DMS 273 (cell line): Measurements from ENCODE around the gene TRMT1L.

Experiments
- DNase-seq: peaks from one replicate; lab custom pipeline; 2025; ENCODE audit not compliant: unreplicated experiment; lab: John Stamatoyannopoulos, UW

Gene TRMT1L

GRCh38 chr1:185129708-185130107 is 27.0 kb downstream of the TRMT1L start:
- no peak for DNase-seq

GRCh38 chr1:185112356-185112755 is 44.4 kb downstream of the TRMT1L start:
- DNase-seq = no peak

- DNase-seq = no peak
These were observed 44.9 kb downstream of the TRMT1L start for GRCh38 chr1:185111873-185112272.

- no peak for DNase-seq
These were observed 46.6 kb downstream of the TRMT1L start for GRCh38 chr1:185110145-185110544.

GRCh38 chr1:185108321-185108720 is 48.4 kb downstream of the TRMT1L start:
- DNase-seq = peak; percentile 10

GRCh38 chr1:185105121-185105520 is 51.6 kb downstream of the TRMT1L start:
- DNase-seq = no peak

- no peak for DNase-seq
These were observed 52.7 kb downstream of the TRMT1L start for GRCh38 chr1:185104083-185104482.

GRCh38 chr1:185096531-185096930 is 60.2 kb downstream of the TRMT1L start:
- DNase-seq = no peak

- no peak for DNase-seq
These were observed 62.0 kb downstream of the TRMT1L start for GRCh38 chr1:185094761-185095160.

GRCh38 chr1:185091480-185091879 is 65.3 kb downstream of the TRMT1L start:
- DNase-seq = peak; percentile 46

- DNase-seq = no peak
These were observed 69.0 kb downstream of the TRMT1L start for GRCh38 chr1:185087746-185088145.

GRCh38 chr1:185087101-185087500 is 69.7 kb downstream of the TRMT1L start:
- DNase-seq = no peak

GRCh38 chr1:185083818-185084217 is 72.9 kb downstream of the TRMT1L start:
- DNase-seq = no peak

GRCh38 chr1:185080422-185080821 is 76.3 kb downstream of the TRMT1L start:
- no peak for DNase-seq

- no peak for DNase-seq
These were observed 79.4 kb downstream of the TRMT1L start for GRCh38 chr1:185077374-185077773.

GRCh38 chr1:185075476-185075875 is 81.3 kb downstream of the TRMT1L start:
- DNase-seq = no peak

GRCh38 chr1:185074307-185074706 is 82.4 kb downstream of the TRMT1L start:
- DNase-seq = no peak

GRCh38 chr1:185073725-185074124 is 83.0 kb downstream of the TRMT1L start:
- DNase-seq = no peak

- DNase-seq = no peak
These were observed 86.7 kb downstream of the TRMT1L start for GRCh38 chr1:185070051-185070450.

GRCh38 chr1:185069202-185069772 is 87.5 kb downstream of the TRMT1L start:
- DNase-seq = no peak

GRCh38 chr1:185068341-185068740 is 88.4 kb downstream of the TRMT1L start:
- no peak for DNase-seq
